DMS114 treated with DMSO at 0.1 percent for 48 hours (cell line): Measurements from ENCODE around the gene PTPN22.

ENCODE experiments used
- DNase-seq: peaks from one replicate; lab custom pipeline; 2025; ENCODE audit not compliant: unreplicated experiment; lab: John Stamatoyannopoulos, UW

The PTPN22 gene

GRCh38 chr1:113804421-113805255 lies 66.9 kb downstream of the PTPN22 start:
- DNase-seq = no peak

GRCh38 chr1:113802367-113803007 lies 69.0 kb downstream of the PTPN22 start:
- no peak for DNase-seq

GRCh38 chr1:113800487-113800886 lies 71.0 kb downstream of the PTPN22 start:
- DNase-seq = no peak

- DNase-seq = no peak
Observed at GRCh38 chr1:113797472-113797871, 74.0 kb downstream of the PTPN22 start.

- no peak for DNase-seq
Observed at GRCh38 chr1:113793878-113794834, 77.4 kb downstream of the PTPN22 start.

- DNase-seq = no peak
Observed at GRCh38 chr1:113792986-113793385, 78.5 kb downstream of the PTPN22 start.

- DNase-seq = no peak
Observed at GRCh38 chr1:113792471-113792870, 79.0 kb downstream of the PTPN22 start.

- DNase-seq = no peak
Observed at GRCh38 chr1:113788802-113789201, 82.7 kb downstream of the PTPN22 start.

GRCh38 chr1:113787663-113788062 lies 83.8 kb downstream of the PTPN22 start:
- DNase-seq = no peak

GRCh38 chr1:113786069-113786468 lies 85.4 kb downstream of the PTPN22 start:
- no peak for DNase-seq

- DNase-seq = no peak
Observed at GRCh38 chr1:113784104-113784779, 87.3 kb downstream of the PTPN22 start.

GRCh38 chr1:113783254-113784103 lies 88.0 kb downstream of the PTPN22 start:
- DNase-seq = no peak

- no peak for DNase-seq
Observed at GRCh38 chr1:113782406-113782805, 89.1 kb downstream of the PTPN22 start.

- no peak for DNase-seq
Observed at GRCh38 chr1:113780374-113781146, 91.0 kb downstream of the PTPN22 start.

GRCh38 chr1:113779542-113779941 lies 92.0 kb downstream of the PTPN22 start:
- DNase-seq = no peak

- DNase-seq = no peak
Observed at GRCh38 chr1:113777561-113777960, 94.0 kb downstream of the PTPN22 start.

- DNase-seq = no peak
Observed at GRCh38 chr1:113770031-113770430, 101.5 kb downstream of the PTPN22 start.

GRCh38 chr1:113769601-113769970 lies 101.9 kb downstream of the PTPN22 start:
- DNase-seq = no peak

- no peak for DNase-seq
Observed at GRCh38 chr1:113768916-113769600, 102.5 kb downstream of the PTPN22 start.
